Parathyroid adenoma (tissue), 2 donors: ENCODE data around the gene KCTD17.

Experiments used
- H2AFZ ChIP-seq: fragments of 300-600 bp; sonication (generic); one replicate; pipeline ENCODE4 v1.7.0; 2017; ENCODE audit warnings: antibody characterized with exemption, mild to moderate bottlenecking
- H3K27ac ChIP-seq: fragments of 300-600 bp; sonication (generic); one replicate; pipeline ENCODE4 v1.7.0; 2017
- H3K27me3 ChIP-seq: fragments of 300-600 bp; sonication (generic); one replicate; pipeline ENCODE4 v1.7.0; 2017; ENCODE audit warnings: low read length; ENCODE audit not compliant: control insufficient read depth, insufficient read depth
- H3K36me3 ChIP-seq: fragments of 300-600 bp; sonication (generic); one replicate; pipeline ENCODE4 v1.7.0; 2017; ENCODE audit warnings: low read length; ENCODE audit not compliant: control insufficient read depth, insufficient read depth
- H3K4me1 ChIP-seq: fragments of 300-600 bp; sonication (generic); one replicate; pipeline ENCODE4 v1.7.0; 2017; ENCODE audit warnings: control low read depth
- H3K4me2 ChIP-seq: fragments of 300-600 bp; sonication (generic); one replicate; pipeline ENCODE4 v1.7.0; 2017; ENCODE audit warnings: low read length
- H3K4me3 ChIP-seq: fragments of 300-600 bp; sonication (generic); one replicate; pipeline ENCODE4 v1.7.0; 2017; ENCODE audit warnings: low read depth, low read length
- H3K79me2 ChIP-seq: fragments of 300-600 bp; sonication (generic); one replicate; pipeline ENCODE4 v1.7.0; 2017; ENCODE audit warnings: control low read depth
- H3K9ac ChIP-seq: fragments of 300-600 bp; sonication (generic); one replicate; pipeline ENCODE4 v1.7.0; 2017; ENCODE audit warnings: mild to moderate bottlenecking
- H3K9me3 ChIP-seq: fragments of 300-600 bp; sonication (generic); one replicate; pipeline ENCODE4 v1.7.0; 2017; ENCODE audit warnings: low read length; ENCODE audit not compliant: control insufficient read depth
- TF ChIP-seq, protein P1 (sequence below): fragments of 300-600 bp; sonication (generic); IDR thresholded peaks from one replicate; pipeline ENCODE4 v1.7.0; 2017; ENCODE audit warnings: antibody characterized with exemption, mild to moderate bottlenecking
- donor health status: primary hyperparathyroidism.

KCTD17 gene

DNA sequence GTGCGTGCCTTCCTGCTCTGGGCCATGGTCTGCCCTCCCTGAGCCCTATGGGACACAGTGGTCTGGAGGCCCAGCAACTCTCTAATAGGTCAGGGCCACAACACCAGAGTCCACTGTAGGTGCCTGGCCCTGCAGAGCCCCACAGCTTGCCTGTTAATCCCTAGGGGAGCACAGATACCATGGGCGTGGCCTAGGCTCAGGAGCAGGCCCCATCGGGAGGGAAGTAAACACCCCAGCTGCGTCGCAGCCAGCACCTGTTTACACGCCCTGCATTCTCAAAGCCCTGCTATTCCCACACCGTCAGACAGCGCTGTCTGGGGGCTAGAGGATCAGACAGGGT is 2.5 kb downstream of the KCTD17 start:
- Histone ChIP-seq H3K9ac (no peak overlapping the region), H3K79me2 (no peaks in the 10 kb centered on the region), H2AFZ (no peak overlapping the region), H3K27ac (no peak overlapping the region), H3K4me1 (no peaks in the 10 kb centered on the region), H3K36me3 (no peaks in the 10 kb centered on the region), H3K4me2 (no peak overlapping the region), H3K4me3 (no peak overlapping the region), H3K27me3 (no peaks in the 10 kb centered on the region), H3K9me3 (no peaks in the 10 kb centered on the region)
- TF ChIP-seq, protein P1, sequence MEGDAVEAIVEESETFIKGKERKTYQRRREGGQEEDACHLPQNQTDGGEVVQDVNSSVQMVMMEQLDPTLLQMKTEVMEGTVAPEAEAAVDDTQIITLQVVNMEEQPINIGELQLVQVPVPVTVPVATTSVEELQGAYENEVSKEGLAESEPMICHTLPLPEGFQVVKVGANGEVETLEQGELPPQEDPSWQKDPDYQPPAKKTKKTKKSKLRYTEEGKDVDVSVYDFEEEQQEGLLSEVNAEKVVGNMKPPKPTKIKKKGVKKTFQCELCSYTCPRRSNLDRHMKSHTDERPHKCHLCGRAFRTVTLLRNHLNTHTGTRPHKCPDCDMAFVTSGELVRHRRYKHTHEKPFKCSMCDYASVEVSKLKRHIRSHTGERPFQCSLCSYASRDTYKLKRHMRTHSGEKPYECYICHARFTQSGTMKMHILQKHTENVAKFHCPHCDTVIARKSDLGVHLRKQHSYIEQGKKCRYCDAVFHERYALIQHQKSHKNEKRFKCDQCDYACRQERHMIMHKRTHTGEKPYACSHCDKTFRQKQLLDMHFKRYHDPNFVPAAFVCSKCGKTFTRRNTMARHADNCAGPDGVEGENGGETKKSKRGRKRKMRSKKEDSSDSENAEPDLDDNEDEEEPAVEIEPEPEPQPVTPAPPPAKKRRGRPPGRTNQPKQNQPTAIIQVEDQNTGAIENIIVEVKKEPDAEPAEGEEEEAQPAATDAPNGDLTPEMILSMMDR = no peak

DNA sequence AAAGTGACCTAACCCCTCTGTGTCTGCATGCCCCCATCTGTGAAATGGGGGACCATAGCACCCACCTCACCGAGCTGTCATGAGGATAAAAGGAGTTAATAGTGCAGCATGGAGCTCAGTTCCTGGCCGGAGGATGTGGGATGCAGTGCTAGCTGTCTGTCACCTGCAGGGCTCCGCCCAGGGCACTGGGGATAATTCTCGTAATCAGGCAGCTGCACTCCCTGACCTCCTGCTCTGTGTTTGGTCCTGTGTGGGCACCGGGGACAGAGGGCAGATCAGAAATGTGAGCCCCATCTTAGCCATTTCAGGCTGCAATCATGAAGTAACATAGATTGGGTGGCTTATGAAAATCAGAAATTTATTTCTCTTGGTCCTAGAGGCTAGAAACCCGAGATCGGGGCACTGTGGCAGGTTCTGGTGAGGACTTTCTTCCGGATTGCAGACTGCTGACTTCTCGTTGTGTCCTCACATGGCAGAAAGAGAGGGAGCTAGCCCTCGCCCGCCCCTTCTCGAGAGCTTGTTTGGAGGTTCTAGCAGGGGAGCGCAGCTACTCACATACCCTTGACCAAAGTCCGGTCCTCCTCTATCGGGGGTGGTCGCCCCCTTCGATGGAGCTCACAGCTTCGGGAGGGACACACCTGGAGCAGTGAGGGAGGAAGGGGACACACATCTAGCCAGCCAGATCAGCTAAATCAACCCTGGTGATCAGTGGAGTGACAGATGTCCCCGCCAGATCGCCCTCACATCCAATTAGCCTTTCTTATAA is 3.2 kb downstream of the KCTD17 start:
- Histone ChIP-seq H3K4me2 (no peak overlapping the region), H3K4me1 (no peaks in the 10 kb centered on the region), H3K27me3 (no peaks in the 10 kb centered on the region), H3K79me2 (no peaks in the 10 kb centered on the region), H3K4me3 (no peak overlapping the region), H2AFZ (no peak overlapping the region), H3K36me3 (no peaks in the 10 kb centered on the region), H3K9ac (no peak overlapping the region), H3K9me3 (no peaks in the 10 kb centered on the region), H3K27ac (no peak overlapping the region)
- TF ChIP-seq, protein P1 = no peak

DNA sequence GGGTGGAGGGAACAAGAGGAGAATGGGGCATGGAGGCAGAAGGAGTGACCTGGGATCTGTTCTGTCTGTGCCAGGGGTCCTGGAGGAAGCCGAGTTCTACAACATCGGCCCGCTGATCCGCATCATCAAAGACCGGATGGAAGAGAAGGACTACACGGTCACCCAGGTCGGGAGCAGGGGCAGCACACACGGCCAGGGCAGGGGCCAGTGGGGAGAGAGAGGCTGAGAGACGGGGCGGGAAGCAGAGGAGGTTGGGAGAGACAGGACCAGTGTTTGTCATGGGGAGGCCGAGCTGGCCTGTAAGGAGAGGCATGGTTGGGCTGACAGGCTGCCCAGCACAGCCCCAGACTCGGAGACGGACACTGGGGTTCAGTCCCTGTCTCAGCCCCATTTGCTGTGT is 4.7 kb downstream of the KCTD17 start:
- no peaks in the 10 kb centered on the region for H3K79me2 ChIP-seq

DNA sequence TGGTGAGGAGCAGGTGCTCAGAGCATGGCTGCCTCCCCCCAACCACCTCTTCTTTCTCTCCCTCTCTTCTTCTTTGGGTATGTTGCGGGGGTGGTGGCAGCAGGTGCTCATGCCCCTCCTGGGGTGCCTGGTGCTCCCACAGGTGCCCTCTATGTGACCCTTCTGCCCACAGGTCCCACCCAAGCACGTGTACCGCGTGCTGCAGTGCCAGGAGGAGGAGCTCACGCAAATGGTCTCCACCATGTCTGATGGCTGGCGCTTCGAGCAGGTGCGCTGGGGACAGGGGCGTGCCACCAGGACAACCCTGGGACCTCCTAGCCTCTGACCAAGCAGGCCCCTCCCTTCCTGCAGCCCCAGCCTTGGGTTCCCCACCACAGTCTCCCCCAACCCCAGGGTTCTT is 5.7 kb downstream of the KCTD17 start:
- H2AFZ ChIP-seq = no peak overlapping the region
- H3K4me2 ChIP-seq = no peak overlapping the region
- no peaks in the 10 kb centered on the region for H3K36me3 ChIP-seq
- H3K9me3 ChIP-seq = no peaks in the 10 kb centered on the region
- no peak overlapping the region for H3K9ac ChIP-seq
- no peaks in the 10 kb centered on the region for H3K4me1 ChIP-seq
- no peak overlapping the region for H3K4me3 ChIP-seq
- no peaks in the 10 kb centered on the region for H3K79me2 ChIP-seq
- H3K27ac ChIP-seq = no peak overlapping the region
- TF ChIP-seq, protein P1 = no peak
- no peaks in the 10 kb centered on the region for H3K27me3 ChIP-seq

More for the DNA sequence above, 4.7 kb downstream of the KCTD17 start:
- TF ChIP-seq, protein P1 = no peak
- Histone ChIP-seq H3K4me3 (no peak overlapping the region), H3K4me1 (no peaks in the 10 kb centered on the region), H2AFZ (no peak overlapping the region), H3K27me3 (no peaks in the 10 kb centered on the region), H3K4me2 (no peak overlapping the region), H3K9ac (no peak overlapping the region), H3K9me3 (no peaks in the 10 kb centered on the region), H3K27ac (no peak overlapping the region), H3K36me3 (no peaks in the 10 kb centered on the region)
